Mammary epithelial cell (primary cell): ENCODE data around the gene NEK3.
"Not testable (repeated sequence)": the region's sequence is repeated elsewhere in the genome, so short reads cannot be mapped to it uniquely, and the experiment has no call there.

ENCODE experiments used
- CTCF ChIP-seq, 2 donors: IDR thresholded peaks in 1 of 2; conservative IDR thresholded peaks in 1 of 2; 2 replicates each; pipeline ENCODE4 v1.5.1; 2011 to 2012; ENCODE audit warnings: inconsistent platforms in 2 of 2, low read length in 2 of 2, mild to moderate bottlenecking in 2 of 2, control low read depth in 1 of 2, low read depth in 1 of 2; ENCODE audit not compliant: insufficient read depth in 1 of 2; ENCODE audit errors: extremely low read depth in 1 of 2
- EZH2 ChIP-seq: IDR thresholded peaks from 2 replicates; pipeline ENCODE4 v1.6.1; 2012; ENCODE audit warnings: low read length, inconsistent platforms, borderline replicate concordance

- not testable (repeated sequence) for TF ChIP-seq CTCF (conservative IDR thresholded peaks at IDR 0.05 in 1 of 2, IDR thresholded peaks at IDR 0.05 in 1 of 2; ENCODE audit: extremely low read depth in 1 of 2, insufficient read depth in 1 of 2, low read depth in 1 of 2, low read length in 2 of 2); EZH2
These were observed 11.5 kb upstream of the NEK3 start for GRCh38 chr13:52170828-52171391.
